Activated naive CD4-positive, alpha-beta T cell treated with anti-CD3 and anti-CD28 coated beads for 36 hours (primary cell): Measurements from ENCODE around the gene RASL11A. TPM values are rescaled to one million over a fixed set of nuclear protein-coding genes. Genes with fewer than 3 reads are reported as not detected.
A peak's percentile ranks its signal among the peaks of the same experiment; 100 is the strongest.
"Not testable (repeated sequence)": the region's sequence is repeated elsewhere in the genome, so short reads cannot be mapped to it uniquely, and the experiment has no call there.

Source experiments
- CTCF ChIA-PET: fragments of 350-600 bp; sonication (Branson Sonifier 250); formaldehyde crosslinking; loops from one replicate; lab custom pipeline; 2021; ENCODE audit warnings: antibody characterized with exemption; lab: Charles Lee
- DNase-seq: peaks from one replicate; pipeline ENCODE4 v3.0.0-alpha.2; 2020
- H3K27ac Mint-ChIP-seq: one replicate; pipeline ENCODE4 v1.8.0; 2021; ENCODE audit warnings: mild to moderate bottlenecking, mixed read lengths
- H3K27me3 Mint-ChIP-seq: one replicate; pipeline ENCODE4 v1.8.0; 2021; ENCODE audit warnings: low read depth, mixed read lengths
- H3K36me3 Mint-ChIP-seq: one replicate; pipeline ENCODE4 v1.8.0; 2021; ENCODE audit warnings: low read depth, mixed read lengths
- H3K4me1 Mint-ChIP-seq: one replicate; pipeline ENCODE4 v1.8.0; 2021; ENCODE audit warnings: low read depth, mixed read lengths
- H3K4me3 Mint-ChIP-seq: one replicate; pipeline ENCODE4 v1.8.0; 2021; ENCODE audit warnings: mild to moderate bottlenecking, moderate library complexity, mixed read lengths
- H3K9me3 Mint-ChIP-seq: one replicate; pipeline ENCODE4 v1.8.0; 2021; ENCODE audit warnings: mixed read lengths
- intact Hi-C: fragments of 100-400 bp; cut with micrococcal nuclease; formaldehyde crosslinking; loops from one replicate; pipeline ENCODE4 v1.15.1; 2023
- total RNA-seq, 2 experiments: library from RNA; stranded (reverse); gene quantifications; one replicate each; pipeline ENCODE4 v1.2.3, GENCODE V29; 2021

RASL11A gene, protein sequence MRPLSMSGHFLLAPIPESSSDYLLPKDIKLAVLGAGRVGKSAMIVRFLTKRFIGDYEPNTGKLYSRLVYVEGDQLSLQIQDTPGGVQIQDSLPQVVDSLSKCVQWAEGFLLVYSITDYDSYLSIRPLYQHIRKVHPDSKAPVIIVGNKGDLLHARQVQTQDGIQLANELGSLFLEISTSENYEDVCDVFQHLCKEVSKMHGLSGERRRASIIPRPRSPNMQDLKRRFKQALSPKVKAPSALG
- 1 to 10 TPM; 1.5 to 1.6 TPM for total RNA-seq

GRCh38 chr13:27270594-27271520 lies at the start of gene RASL11A:
TSS of gene RASL11A (plus strand) at chr13:27270830. CDS start at chr13:27270945, 115 bp downstream.
- H3K9me3 Mint-ChIP-seq, result no peaks in the 10 kb centered on the region
- no peak within 1 kb of the TSS for H3K27ac Mint-ChIP-seq

GRCh38 chr13:27222100-27222499 lies 48.5 kb upstream of the RASL11A start:
- H3K27me3 Mint-ChIP-seq, result peaks cover 20% of the 10 kb centered on the region
- intact Hi-C loops, H3K4me1 Mint-ChIP-seq, H3K9me3 Mint-ChIP-seq, DNase-seq, H3K4me3 Mint-ChIP-seq, H3K36me3 Mint-ChIP-seq, H3K27ac Mint-ChIP-seq: not testable (repeated sequence)
- CTCF ChIA-PET, result interaction anchor here (0.8 kb wide), 1 partner anchor 216 kb away, joined by 3 read pairs; no protein-coding TSS in a partner anchor

More at GRCh38 chr13:27270594-27271520, at the start of gene RASL11A:
- Mint-ChIP-seq H3K4me1 (peaks cover 8% of the 10 kb centered on the region), H3K36me3 (no peaks in the 10 kb centered on the region), H3K4me3 (peak within 1 kb of the TSS; percentile 83), H3K27me3 (peaks cover 3% of the 10 kb centered on the region)
- intact Hi-C loops, result loop anchor here (1.0 to 5.0 kb wide), 5 partner anchors 20 to 299 kb away; partner anchors contain the start of genes RPL21 and USP12
- CTCF ChIA-PET, result interaction anchor here (0.6 to 2.7 kb wide), 18 partner anchors 10 to 285 kb away, joined by 3 to 11 read pairs (median 3); no protein-coding TSS in a partner anchor
- DNase-seq, result peak; percentile 65

DNA sequence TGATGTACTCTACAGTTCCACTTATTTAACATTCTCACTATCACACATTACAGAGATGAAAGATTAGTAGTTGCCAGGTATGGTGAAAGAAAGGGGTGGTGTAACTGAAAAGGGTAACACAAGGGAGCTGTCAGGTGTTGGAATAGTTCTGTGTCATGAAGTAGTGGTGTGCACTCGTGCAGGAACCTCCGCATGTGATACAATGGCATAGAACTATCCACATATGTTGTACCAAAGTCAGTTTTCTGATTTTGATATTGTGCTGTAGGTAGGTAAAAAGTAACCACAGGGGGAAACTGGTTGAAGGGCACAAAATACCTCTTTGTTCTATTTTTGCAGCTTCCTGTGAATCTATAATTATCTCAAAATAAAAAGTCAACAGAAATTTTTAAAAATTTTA lies 43.6 kb upstream of the RASL11A start:
- Mint-ChIP-seq H3K27me3 (peaks cover 10% of the 10 kb centered on the region), H3K36me3 (no peaks in the 10 kb centered on the region), H3K27ac (no peak overlapping the region), H3K4me3 (no peak overlapping the region), H3K4me1 (peaks cover 6% of the 10 kb centered on the region), H3K9me3 (peaks cover 6% of the 10 kb centered on the region)
- intact Hi-C loops, result no loop called here
- DNase-seq, result no peak
- CTCF ChIA-PET, result no interaction called here

DNA sequence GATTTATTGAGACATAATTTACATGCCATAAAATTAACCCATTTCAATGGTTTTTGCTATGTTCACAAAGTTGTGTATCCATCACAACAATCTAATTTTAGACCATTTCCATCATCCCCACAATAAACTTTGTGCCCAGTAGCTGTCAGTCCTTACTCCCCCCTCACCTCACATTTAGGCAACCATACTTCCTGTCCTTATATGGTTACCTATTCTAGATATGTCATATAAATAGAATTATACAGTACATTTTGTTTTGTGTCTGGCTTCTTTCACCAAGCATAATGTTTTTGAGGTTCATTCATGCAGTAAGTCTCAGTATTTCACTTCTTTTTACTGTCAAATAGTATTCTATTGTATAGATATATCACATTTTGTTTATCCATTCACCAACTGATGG lies 42.5 kb upstream of the RASL11A start:
- H3K36me3 Mint-ChIP-seq, result no peaks in the 10 kb centered on the region
- CTCF ChIA-PET, result no interaction called here

DNA sequence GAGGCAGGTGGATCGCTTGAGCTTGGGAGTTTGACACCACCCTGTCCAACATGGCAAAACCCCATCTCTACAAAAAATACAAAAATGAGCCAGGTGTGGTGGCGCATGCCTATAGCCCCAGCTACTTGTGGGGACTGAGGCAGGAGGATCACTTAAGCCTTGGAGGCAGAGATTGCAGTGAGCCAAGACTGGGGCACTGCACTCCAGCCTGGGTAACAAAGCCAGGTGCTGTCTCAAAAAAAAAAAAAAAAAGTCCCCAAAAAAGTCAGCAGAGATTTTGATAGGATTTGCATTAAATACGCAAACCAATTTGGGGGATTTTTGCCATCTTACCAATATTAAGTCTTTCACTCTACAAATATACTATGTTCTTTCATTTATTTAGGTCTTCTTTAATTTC lies 41.0 kb upstream of the RASL11A start:
- CTCF ChIA-PET, result no interaction called here

More for the DNA sequence above, 42.5 kb upstream of the RASL11A start:
- peaks cover 4% of the 10 kb centered on the region for H3K27me3 Mint-ChIP-seq
- no peak overlapping the region for H3K27ac Mint-ChIP-seq
- peaks cover 8% of the 10 kb centered on the region for H3K9me3 Mint-ChIP-seq
- peaks cover 6% of the 10 kb centered on the region for H3K4me1 Mint-ChIP-seq
- intact Hi-C loops, result no loop called here
- H3K4me3 Mint-ChIP-seq, result no peak overlapping the region
- no peak for DNase-seq

GRCh38 chr13:27233964-27234363 lies 36.7 kb upstream of the RASL11A start:
- no peak for DNase-seq
- Mint-ChIP-seq H3K9me3 (peaks cover 8% of the 10 kb centered on the region), H3K36me3 (peaks cover 5% of the 10 kb centered on the region), H3K27ac (no peak overlapping the region), H3K4me3 (no peak overlapping the region), H3K27me3 (no peaks in the 10 kb centered on the region), H3K4me1 (no peaks in the 10 kb centered on the region)
- CTCF ChIA-PET, result no interaction called here
- intact Hi-C loops, result no loop called here

More for the DNA sequence above, 41.0 kb upstream of the RASL11A start:
- peaks cover 6% of the 10 kb centered on the region for H3K4me1 Mint-ChIP-seq
- peaks cover 8% of the 10 kb centered on the region for H3K9me3 Mint-ChIP-seq
- peaks cover 2% of the 10 kb centered on the region for H3K27me3 Mint-ChIP-seq
- no peak for DNase-seq
- no peak overlapping the region for H3K4me3 Mint-ChIP-seq
- intact Hi-C loops, result no loop called here
- H3K36me3 Mint-ChIP-seq, result peaks cover 5% of the 10 kb centered on the region
- no peak overlapping the region for H3K27ac Mint-ChIP-seq

DNA sequence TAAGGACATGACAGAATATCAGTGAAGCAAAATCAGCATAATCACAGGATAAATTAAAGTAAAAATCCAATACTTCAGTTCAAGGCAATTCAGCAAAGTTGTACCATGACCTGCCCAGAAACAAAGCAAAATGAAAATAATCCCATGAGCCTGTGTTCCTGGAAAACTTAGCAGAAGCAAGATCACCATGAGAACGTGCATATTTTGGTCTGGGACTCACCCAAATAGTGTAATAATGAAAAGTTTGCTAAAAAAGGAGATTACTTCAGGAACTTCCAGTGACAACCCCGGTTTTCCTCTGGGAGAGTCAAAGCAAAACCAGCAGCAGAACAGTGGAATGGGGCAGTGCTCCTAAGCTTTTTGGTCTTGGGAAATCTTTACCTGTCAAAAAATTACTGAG lies 34.2 kb upstream of the RASL11A start:
- CTCF ChIA-PET, result no interaction called here
- Mint-ChIP-seq H3K27ac (no peak overlapping the region), H3K27me3 (no peaks in the 10 kb centered on the region), H3K9me3 (peaks cover 4% of the 10 kb centered on the region), H3K4me3 (no peak overlapping the region), H3K4me1 (no peaks in the 10 kb centered on the region), H3K36me3 (peaks cover 5% of the 10 kb centered on the region)
- DNase-seq, result no peak
- intact Hi-C loops, result no loop called here

DNA sequence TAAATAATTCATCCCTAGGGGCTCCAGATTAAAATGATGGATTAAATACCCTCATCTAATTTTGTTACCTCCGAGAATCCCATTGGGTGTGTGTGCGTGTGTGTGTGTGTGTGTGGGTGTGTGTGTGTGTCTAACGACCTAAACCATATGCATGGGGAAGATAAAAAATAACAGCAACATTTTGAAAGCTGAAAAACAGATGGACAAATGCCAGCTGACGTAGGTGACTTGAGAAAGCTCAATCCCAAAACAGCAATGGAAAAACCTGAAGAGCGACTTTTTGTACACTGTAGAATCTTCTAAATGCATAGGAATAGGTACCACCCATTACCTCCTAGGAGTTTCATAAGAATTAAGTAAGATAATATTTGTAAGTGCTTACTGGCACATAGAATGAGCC lies 27.9 kb upstream of the RASL11A start:
- H3K36me3 Mint-ChIP-seq, result peaks cover 7% of the 10 kb centered on the region
- no peak for DNase-seq
- H3K27ac Mint-ChIP-seq, result no peak overlapping the region
- no peaks in the 10 kb centered on the region for H3K27me3 Mint-ChIP-seq
- intact Hi-C loops, result no loop called here
- CTCF ChIA-PET, result interaction anchor here (0.9 kb wide), 1 partner anchor 70 kb away, joined by 4 read pairs; no protein-coding TSS in a partner anchor
- no peaks in the 10 kb centered on the region for H3K9me3 Mint-ChIP-seq
- H3K4me1 Mint-ChIP-seq, result peaks cover under 1% of the 10 kb centered on the region
- no peak overlapping the region for H3K4me3 Mint-ChIP-seq

DNA sequence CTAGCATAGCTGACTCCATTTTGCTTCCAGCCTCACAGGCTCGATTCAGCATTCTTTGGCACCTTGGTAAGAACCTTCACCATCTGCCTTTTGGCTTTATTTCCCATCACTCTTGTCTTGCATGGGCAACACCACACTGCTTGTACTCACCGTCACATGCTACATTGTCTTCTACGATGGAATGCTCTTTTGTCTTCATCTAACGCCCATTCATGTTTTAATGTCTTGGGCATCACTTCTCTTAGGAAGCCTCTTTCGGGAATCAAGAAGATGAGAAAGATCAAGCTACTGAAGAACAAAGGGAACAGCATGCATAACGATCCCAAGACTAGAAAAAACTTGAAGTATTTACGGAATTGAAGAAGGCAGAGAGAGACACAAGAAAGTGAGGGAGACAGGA lies 25.0 kb upstream of the RASL11A start:
- CTCF ChIA-PET, result no interaction called here
- intact Hi-C loops, result no loop called here
- no peak for DNase-seq
- Mint-ChIP-seq H3K4me3 (no peak overlapping the region), H3K4me1 (peaks cover 13% of the 10 kb centered on the region), H3K9me3 (no peaks in the 10 kb centered on the region), H3K27me3 (no peaks in the 10 kb centered on the region), H3K36me3 (peaks cover 7% of the 10 kb centered on the region), H3K27ac (no peak overlapping the region)

DNA sequence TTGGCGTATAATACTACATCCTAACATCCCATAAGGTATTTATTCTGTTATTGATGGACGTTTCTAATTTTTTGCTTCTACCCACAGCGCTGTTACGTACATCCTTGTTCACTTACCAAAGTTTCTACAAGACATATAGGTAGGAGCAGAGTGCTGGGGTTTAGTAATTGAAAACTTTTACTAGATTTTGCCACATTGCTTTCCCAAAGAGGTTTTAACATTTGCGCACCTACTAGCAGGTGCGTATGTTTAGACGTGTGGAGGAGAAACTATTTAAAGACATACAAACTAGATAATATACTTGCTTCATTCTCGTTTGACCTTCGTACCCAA lies 19.8 kb upstream of the RASL11A start:
- Mint-ChIP-seq H3K27me3 (no peaks in the 10 kb centered on the region), H3K9me3 (no peaks in the 10 kb centered on the region), H3K4me3 (peak overlapping the region; percentile 99), H3K27ac (peak overlapping the region; percentile 99), H3K36me3 (peaks cover 40% of the 10 kb centered on the region), H3K4me1 (peaks cover 39% of the 10 kb centered on the region)
- intact Hi-C loops, result loop anchor here (1.0 to 5.0 kb wide), 12 partner anchors 20 to 1948 kb away; partner anchors contain the start of genes MTIF3, NUP58, PAN3 and POLR1D
- CTCF ChIA-PET, result no interaction called here
- DNase-seq, result no peak

DNA sequence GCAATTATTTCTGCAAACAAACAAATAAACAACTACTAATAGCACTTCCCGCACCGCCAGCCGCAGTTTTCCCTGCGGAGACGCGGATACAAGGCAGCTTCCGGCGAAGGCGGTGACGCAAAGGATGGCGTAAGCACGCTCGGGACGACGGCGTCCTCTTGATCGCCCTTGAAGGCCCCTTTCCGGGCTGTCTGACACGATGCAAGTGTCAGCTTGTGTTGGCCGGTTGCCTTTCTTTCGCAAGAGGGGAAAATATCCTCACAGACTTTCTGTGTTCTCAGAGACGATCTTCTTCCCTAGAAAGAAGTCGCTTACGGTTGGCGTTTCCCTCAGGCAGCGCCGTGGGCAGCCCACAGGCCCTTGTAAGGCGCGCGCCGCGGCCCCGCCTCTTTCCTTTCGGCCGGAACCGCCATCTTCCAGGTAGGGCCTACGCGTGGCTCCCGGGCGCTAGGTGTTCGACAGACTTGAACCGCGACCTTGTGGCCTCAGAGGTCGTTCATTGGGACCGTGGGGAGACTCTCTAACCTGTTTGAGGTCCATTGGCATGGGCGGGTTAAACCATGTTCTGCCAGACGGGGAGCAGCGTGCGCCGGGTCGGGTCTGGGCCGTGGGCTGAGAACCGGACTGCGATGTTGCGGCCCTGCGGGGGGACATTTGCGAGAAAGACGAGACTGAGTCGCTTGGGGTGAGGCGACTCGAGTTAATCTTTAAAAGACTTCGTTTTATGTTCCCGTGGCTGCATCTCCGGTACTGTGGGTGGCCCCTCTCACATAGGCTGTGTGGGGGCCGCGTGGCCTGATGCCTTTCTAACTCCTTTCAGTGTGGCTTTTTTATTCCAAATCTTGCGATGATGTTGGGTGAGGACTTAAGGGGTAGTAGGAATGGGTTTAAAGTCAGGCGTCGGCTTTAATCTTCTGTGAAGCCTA lies 19.2 kb upstream of the RASL11A start, which contains the start of gene RPL21:
Gene RPL21 (plus strand): TSS at position 393 of the 926 bp plus-strand sequence. CDS start 2,219 bp downstream, outside the sequence.
- H3K27ac Mint-ChIP-seq, result peak within 1 kb of the TSS; percentile 99
- intact Hi-C loops, result loop anchor here (1.0 to 5.0 kb wide), 13 partner anchors 19 to 1949 kb away; partner anchors contain the start of genes MTIF3, NUP58, PAN3 and POLR1D
- peaks cover 43% of the 10 kb centered on the region for H3K4me1 Mint-ChIP-seq
- CTCF ChIA-PET, result no interaction called here
- H3K4me3 Mint-ChIP-seq, result peak within 1 kb of the TSS; percentile 99
- DNase-seq, result peak; percentile 94
- peaks cover 44% of the 10 kb centered on the region for H3K36me3 Mint-ChIP-seq
- H3K27me3 Mint-ChIP-seq, result no peaks in the 10 kb centered on the region
- no peaks in the 10 kb centered on the region for H3K9me3 Mint-ChIP-seq
